Measurements from ENCODE around the gene GFPT1.

DNA sequence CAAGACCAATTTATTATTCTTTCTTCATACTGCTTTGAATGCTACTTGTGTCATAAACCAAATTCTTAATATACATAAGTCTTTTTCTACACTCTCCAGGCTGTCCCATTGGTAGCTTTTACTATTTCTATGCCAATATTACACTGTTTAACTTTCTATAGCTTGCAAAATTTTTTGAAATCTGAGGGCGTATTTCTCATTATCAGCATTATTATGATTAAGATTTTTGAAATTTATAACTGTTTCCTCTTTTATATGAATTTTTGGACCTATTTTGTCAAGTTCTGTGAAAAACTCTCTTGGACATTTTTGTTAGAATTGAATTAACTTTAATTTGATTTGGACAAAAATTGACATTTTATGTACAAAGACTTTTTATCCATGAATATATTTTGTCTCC, 98.6 kb downstream of the GFPT1 start:
- TF ChIP-seq, protein P1, sequence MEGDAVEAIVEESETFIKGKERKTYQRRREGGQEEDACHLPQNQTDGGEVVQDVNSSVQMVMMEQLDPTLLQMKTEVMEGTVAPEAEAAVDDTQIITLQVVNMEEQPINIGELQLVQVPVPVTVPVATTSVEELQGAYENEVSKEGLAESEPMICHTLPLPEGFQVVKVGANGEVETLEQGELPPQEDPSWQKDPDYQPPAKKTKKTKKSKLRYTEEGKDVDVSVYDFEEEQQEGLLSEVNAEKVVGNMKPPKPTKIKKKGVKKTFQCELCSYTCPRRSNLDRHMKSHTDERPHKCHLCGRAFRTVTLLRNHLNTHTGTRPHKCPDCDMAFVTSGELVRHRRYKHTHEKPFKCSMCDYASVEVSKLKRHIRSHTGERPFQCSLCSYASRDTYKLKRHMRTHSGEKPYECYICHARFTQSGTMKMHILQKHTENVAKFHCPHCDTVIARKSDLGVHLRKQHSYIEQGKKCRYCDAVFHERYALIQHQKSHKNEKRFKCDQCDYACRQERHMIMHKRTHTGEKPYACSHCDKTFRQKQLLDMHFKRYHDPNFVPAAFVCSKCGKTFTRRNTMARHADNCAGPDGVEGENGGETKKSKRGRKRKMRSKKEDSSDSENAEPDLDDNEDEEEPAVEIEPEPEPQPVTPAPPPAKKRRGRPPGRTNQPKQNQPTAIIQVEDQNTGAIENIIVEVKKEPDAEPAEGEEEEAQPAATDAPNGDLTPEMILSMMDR (IDR thresholded peaks at IDR 0.05): no peak
- TF ChIP-seq POLR2A (IDR thresholded peaks at IDR 0.05): no peak

All from ovary (tissue), 3 donors.